ENCODE measurements around the gene BANF1. TPM values are rescaled to one million over a fixed set of nuclear protein-coding genes. Genes with fewer than 3 reads are reported as not detected.

Gene BANF1
- total and polyA plus RNA-seq, 2 donors (not counting 1 experiment from before 2014, with no cell fraction given): 74.3 to 99.3 TPM

- intact Hi-C loops (cut with micrococcal nuclease): no loop called here
- ATAC-seq (ENCODE audit: low read depth) (no peak), DNase-seq (no peak)
- Histone ChIP-seq H2AFZ (ENCODE audit: insufficient read depth, low read depth, low read length, poor library complexity, severe bottlenecking) (no peak overlapping the region), H3K9me3 (ENCODE audit: control extremely low read depth in 1 of 3, control insufficient read depth in 2 of 3, insufficient read depth in 1 of 3, low read length in 2 of 3) (no peaks in the 10 kb centered on the region), H4K20me1 (ENCODE audit: control insufficient read depth, insufficient read depth, low read length, poor library complexity, severe bottlenecking) (no peaks in the 10 kb centered on the region), H3K4me1 (ENCODE audit: control insufficient read depth in 2 of 2, insufficient read depth in 2 of 2, low read length in 2 of 2) (no peaks in the 10 kb centered on the region), H3K4me2 (replicated peaks; ENCODE audit: low read depth, low read length, poor library complexity, severe bottlenecking) (no peak overlapping the region), H3K36me3 (replicated peaks in 1 of 2; ENCODE audit: control extremely low read depth in 1 of 2, control insufficient read depth in 1 of 2, extremely low read depth in 1 of 2, insufficient read depth in 2 of 2, low read length in 1 of 2) (peaks cover 2 to 32% of the 10 kb centered on the region in 2 experiments), H3K9ac (ENCODE audit: low read length) (no peak overlapping the region), H3K4me3 (ENCODE audit: control extremely low read depth in 1 of 5, extremely low read depth in 1 of 5, insufficient read depth in 1 of 5, low read depth in 2 of 5, low read length in 4 of 5) (no peak overlapping the region), H3K79me2 (ENCODE audit: control insufficient read depth, insufficient read depth, low read length) (no peaks in the 10 kb centered on the region), H3K27ac (ENCODE audit: low read length in 2 of 2) (no peak overlapping the region), H3K27me3 (replicated peaks in 1 of 4; ENCODE audit: control extremely low read depth in 1 of 4, control insufficient read depth in 3 of 4, insufficient read depth in 4 of 4, low read length in 3 of 4) (no peaks in the 10 kb centered on the region)
- 97% methylated on average over 20 of the region's 34 CpGs for WGBS (ENCODE audit: insufficient coverage)
- H3K9me3 Mint-ChIP-seq (ENCODE audit: insufficient read depth): no peaks in the 10 kb centered on the region
- no peak overlapping the region for H3K4me3 Mint-ChIP-seq
- H3K27ac Mint-ChIP-seq: no peak overlapping the region
- POLR2A ChIA-PET: interaction anchor here (1.3 kb wide), 1 partner anchor 90 kb away, joined by 3 read pairs; the partner anchor contains the start of gene FIBP
- no peaks in the 10 kb centered on the region for H3K4me1 Mint-ChIP-seq
- TF ChIP-seq CTCF (IDR thresholded peaks at IDR 0.05): no peak
- H3K27me3 Mint-ChIP-seq: no peaks in the 10 kb centered on the region
- CTCF ChIA-PET: interaction anchor here (0.7 to 1.3 kb wide), 2 partner anchors 92 to 368 kb away, joined by 3 read pairs; no protein-coding TSS in a partner anchor
These were observed 23.7 kb upstream of the BANF1 start for GRCh38 chr11:65978391-65979238.

GRCh38 chr11:65979261-65979759, 23.0 kb upstream of the BANF1 start:
- 80% methylated on average over 4 of the region's 10 CpGs for WGBS (ENCODE audit: insufficient coverage)
- ATAC-seq (ENCODE audit: low read depth) (no peak), DNase-seq (no peak)
- no peak overlapping the region for H3K9ac ChIP-seq (ENCODE audit: low read length)
- no peaks in the 10 kb centered on the region for H3K27me3 ChIP-seq (replicated peaks in 1 of 4; ENCODE audit: control extremely low read depth in 1 of 4, control insufficient read depth in 3 of 4, insufficient read depth in 4 of 4, low read length in 3 of 4)
- H3K9me3 Mint-ChIP-seq (ENCODE audit: insufficient read depth): no peaks in the 10 kb centered on the region
- H3K27ac ChIP-seq (ENCODE audit: low read length in 2 of 2): no peak overlapping the region
- peaks cover 2 to 29% of the 10 kb centered on the region in 2 experiments for H3K36me3 ChIP-seq (replicated peaks in 1 of 2; ENCODE audit: control extremely low read depth in 1 of 2, control insufficient read depth in 1 of 2, extremely low read depth in 1 of 2, insufficient read depth in 2 of 2, low read length in 1 of 2)
- no peaks in the 10 kb centered on the region for H4K20me1 ChIP-seq (ENCODE audit: control insufficient read depth, insufficient read depth, low read length, poor library complexity, severe bottlenecking)
- no peaks in the 10 kb centered on the region for H3K4me1 ChIP-seq (ENCODE audit: control insufficient read depth in 2 of 2, insufficient read depth in 2 of 2, low read length in 2 of 2)
- H2AFZ ChIP-seq (ENCODE audit: insufficient read depth, low read depth, low read length, poor library complexity, severe bottlenecking): no peak overlapping the region
- no peaks in the 10 kb centered on the region for H3K9me3 ChIP-seq (ENCODE audit: control extremely low read depth in 1 of 3, control insufficient read depth in 2 of 3, insufficient read depth in 1 of 3, low read length in 2 of 3)
- no peak for TF ChIP-seq CTCF (IDR thresholded peaks at IDR 0.05)
- TF ChIP-seq EZH2 (IDR thresholded peaks at IDR 0.05; ENCODE audit: borderline replicate concordance, insufficient read depth, low read depth, low read length, poor library complexity, severe bottlenecking): no peak
- intact Hi-C loops (cut with micrococcal nuclease): no loop called here
- H3K4me1 Mint-ChIP-seq: no peaks in the 10 kb centered on the region
- H3K4me2 ChIP-seq (replicated peaks; ENCODE audit: low read depth, low read length, poor library complexity, severe bottlenecking): no peak overlapping the region
- no peaks in the 10 kb centered on the region for H3K27me3 Mint-ChIP-seq
- POLR2A ChIA-PET: interaction anchor here (1.3 kb wide), 1 partner anchor 91 kb away, joined by 3 read pairs; the partner anchor contains the start of gene FIBP
- CTCF ChIA-PET: interaction anchor here (1.2 to 1.3 kb wide), 2 partner anchors 92 to 95 kb away, joined by 3 to 4 read pairs; no protein-coding TSS in a partner anchor
- H3K4me3 Mint-ChIP-seq: no peak overlapping the region
- no peak overlapping the region for H3K27ac Mint-ChIP-seq
- H3K4me3 ChIP-seq (ENCODE audit: control extremely low read depth in 1 of 5, extremely low read depth in 1 of 5, insufficient read depth in 1 of 5, low read depth in 2 of 5, low read length in 4 of 5): no peak overlapping the region
- no peaks in the 10 kb centered on the region for H3K79me2 ChIP-seq (ENCODE audit: control insufficient read depth, insufficient read depth, low read length)
